Fibroblast of skin of right quadriceps (primary cell): ENCODE results near the gene LCE7A.

Experiments
- DNase-seq: peaks from one replicate; pipeline ENCODE4 v3.0.0-alpha.2; 2013

LCE7A gene

GRCh38 chr1:152880907-152881306, 21.1 kb downstream of the LCE7A start:
- no peak for DNase-seq

GRCh38 chr1:152884085-152884484, 24.3 kb downstream of the LCE7A start:
- DNase-seq: no peak

GRCh38 chr1:152884506-152884905, 24.7 kb downstream of the LCE7A start:
- DNase-seq: no peak

- DNase-seq: peak; percentile 58
Observed at GRCh38 chr1:152884966-152885624, 25.3 kb downstream of the LCE7A start.

GRCh38 chr1:152886085-152886484, 26.3 kb downstream of the LCE7A start:
- DNase-seq: peak; percentile 24

GRCh38 chr1:152886758-152887409, 27.1 kb downstream of the LCE7A start:
- no peak for DNase-seq

- no peak for DNase-seq
Observed at GRCh38 chr1:152888126-152888525, 28.3 kb downstream of the LCE7A start.

- no peak for DNase-seq
Observed at GRCh38 chr1:152899027-152899426, 39.2 kb downstream of the LCE7A start.

GRCh38 chr1:152899883-152900282, 40.1 kb downstream of the LCE7A start:
- DNase-seq: no peak

GRCh38 chr1:152901631-152902030, 41.8 kb downstream of the LCE7A start:
- no peak for DNase-seq

- DNase-seq: no peak
Observed at GRCh38 chr1:152902636-152903035, 42.8 kb downstream of the LCE7A start.

GRCh38 chr1:152904688-152905440, 45.1 kb downstream of the LCE7A start:
- DNase-seq: no peak

GRCh38 chr1:152906023-152906565, 46.3 kb downstream of the LCE7A start:
- peak; percentile 77 for DNase-seq

- DNase-seq: peak; percentile 15
Observed at GRCh38 chr1:152907686-152908601, 48.1 kb downstream of the LCE7A start, which contains the start of gene IVL. TSS of gene IVL (plus strand) at chr1:152908546. CDS start at chr1:152909798, 1,252 bp downstream.

- no peak for DNase-seq
Observed at GRCh38 chr1:152909206-152909605, 49.4 kb downstream of the LCE7A start.
